Measurements from ENCODE around the gene STON2.

The STON2 gene

DNA sequence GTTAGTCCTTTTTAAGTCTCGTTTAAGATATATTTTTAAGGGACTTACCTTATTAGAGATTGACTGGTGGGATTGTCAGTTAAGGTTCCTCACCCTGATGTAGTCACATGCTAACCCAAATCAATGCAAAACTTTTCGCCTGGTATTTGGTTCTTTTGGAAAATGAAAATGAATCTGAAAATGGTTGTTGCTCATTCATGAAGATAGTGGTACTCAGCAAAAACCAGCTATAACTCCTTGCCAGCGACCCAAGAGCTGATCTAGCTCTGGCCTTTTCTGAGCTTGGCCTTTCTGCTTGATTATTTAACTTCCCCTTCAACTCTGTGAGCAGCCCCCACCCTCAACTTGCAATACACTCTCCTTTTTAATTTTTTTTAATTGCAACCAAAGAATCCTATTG is 94.4 kb downstream of the STON2 start:
- H3K4me3 ChIP-seq (ENCODE audit: low read length) = no peak overlapping the region
- TF ChIP-seq, protein P1, sequence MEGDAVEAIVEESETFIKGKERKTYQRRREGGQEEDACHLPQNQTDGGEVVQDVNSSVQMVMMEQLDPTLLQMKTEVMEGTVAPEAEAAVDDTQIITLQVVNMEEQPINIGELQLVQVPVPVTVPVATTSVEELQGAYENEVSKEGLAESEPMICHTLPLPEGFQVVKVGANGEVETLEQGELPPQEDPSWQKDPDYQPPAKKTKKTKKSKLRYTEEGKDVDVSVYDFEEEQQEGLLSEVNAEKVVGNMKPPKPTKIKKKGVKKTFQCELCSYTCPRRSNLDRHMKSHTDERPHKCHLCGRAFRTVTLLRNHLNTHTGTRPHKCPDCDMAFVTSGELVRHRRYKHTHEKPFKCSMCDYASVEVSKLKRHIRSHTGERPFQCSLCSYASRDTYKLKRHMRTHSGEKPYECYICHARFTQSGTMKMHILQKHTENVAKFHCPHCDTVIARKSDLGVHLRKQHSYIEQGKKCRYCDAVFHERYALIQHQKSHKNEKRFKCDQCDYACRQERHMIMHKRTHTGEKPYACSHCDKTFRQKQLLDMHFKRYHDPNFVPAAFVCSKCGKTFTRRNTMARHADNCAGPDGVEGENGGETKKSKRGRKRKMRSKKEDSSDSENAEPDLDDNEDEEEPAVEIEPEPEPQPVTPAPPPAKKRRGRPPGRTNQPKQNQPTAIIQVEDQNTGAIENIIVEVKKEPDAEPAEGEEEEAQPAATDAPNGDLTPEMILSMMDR (conservative IDR thresholded peaks at IDR 0.05; ENCODE audit: low read length) = no peak
- DNase-seq (ENCODE audit: low read depth) = no peak

DNA sequence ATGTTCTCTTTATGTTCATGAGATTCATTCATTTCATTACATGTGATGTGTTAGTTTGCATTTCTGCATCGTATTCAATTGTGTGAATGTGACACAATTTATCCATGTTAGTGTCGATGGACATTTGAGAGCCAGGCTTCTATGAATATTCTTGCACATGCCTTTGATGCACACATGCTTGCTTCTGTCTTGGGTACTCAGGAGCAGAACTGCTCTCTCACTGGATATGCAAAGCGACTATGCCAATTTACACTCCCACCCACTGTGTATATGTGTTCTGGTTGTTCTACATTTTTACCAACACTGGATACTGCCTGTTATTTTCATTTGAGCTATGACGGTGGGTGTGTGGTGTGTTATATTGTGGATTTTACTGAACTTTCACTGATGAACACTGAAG is 95.1 kb downstream of the STON2 start:
- TF ChIP-seq, protein P1 (conservative IDR thresholded peaks at IDR 0.05; ENCODE audit: low read length) = no peak
- no peak for DNase-seq (ENCODE audit: low read depth)
- H3K4me3 ChIP-seq (ENCODE audit: low read length) = no peak overlapping the region

DNA sequence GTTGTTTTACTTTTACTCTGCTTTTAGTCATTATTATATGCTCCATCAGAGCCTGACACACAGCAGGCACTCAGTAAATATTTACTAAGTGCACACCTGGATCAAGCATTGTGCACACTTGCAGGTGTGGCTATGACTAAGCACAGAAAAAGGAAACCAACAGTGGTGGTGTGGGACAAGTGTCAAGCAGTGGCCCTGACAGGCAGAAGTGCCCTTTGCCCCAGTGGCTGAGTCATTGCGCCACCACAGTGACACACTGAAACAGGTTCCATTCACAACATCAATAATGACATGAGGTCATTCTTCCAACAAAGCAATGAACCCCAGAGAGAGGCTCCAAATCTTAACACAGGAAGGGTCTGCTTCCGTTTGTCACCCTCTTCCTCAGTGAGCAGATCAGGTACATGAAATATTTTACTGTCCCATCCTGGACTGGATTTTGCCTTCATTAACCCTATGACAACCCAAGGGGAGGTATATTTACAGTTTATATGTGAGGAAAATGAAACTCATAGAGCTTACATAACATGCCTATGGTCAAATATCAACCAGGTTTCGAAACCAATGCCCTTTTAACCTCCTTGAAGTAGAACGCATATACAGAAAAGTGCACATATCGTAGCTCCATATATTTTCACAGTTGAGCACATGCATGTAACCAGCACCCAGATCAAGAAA is 96.7 kb downstream of the STON2 start:
- TF ChIP-seq, protein P1 (conservative IDR thresholded peaks at IDR 0.05; ENCODE audit: low read length) = no peak
- DNase-seq (ENCODE audit: low read depth) = no peak
- H3K4me3 ChIP-seq (ENCODE audit: low read length) = no peak overlapping the region

DNA sequence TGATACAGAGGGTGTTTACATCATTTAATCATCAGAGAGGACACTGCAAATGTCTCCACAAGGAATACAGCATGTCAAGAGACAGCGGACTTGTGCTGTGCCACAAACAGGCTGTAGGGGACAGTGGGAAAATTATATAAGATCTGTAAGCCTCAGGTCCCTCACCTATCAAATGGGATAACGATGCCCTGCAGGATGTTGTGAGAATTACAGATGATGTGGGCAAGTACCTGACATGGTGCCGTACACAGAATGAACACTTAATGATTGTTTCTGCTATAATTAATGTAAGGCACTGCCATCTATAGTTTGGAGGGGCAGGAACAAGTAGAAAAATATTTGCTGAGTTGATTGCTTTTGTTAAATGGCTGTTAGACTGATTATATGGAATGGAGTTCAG is 97.5 kb downstream of the STON2 start:
- TF ChIP-seq, protein P1 (conservative IDR thresholded peaks at IDR 0.05; ENCODE audit: low read length) = no peak
- DNase-seq (ENCODE audit: low read depth) = no peak
- no peak overlapping the region for H3K4me3 ChIP-seq (ENCODE audit: low read length)

DNA sequence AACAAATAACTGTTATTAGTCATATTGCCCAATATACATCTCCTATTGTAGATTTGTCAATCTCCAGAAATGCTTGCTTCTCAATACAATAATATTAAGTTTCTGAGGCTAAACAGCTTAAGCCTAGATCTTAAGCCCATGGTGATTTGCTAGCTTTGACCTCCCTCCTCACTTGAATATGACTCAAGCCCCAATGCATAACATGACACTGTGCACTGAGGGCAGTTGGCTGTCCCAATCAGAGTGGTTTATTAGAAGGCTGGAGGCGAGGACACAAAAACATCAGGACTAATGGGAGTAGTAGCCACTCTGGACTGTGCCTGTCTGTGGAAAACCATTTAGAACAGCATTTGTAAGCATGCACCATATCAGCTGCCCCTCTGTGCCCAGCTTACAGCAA is 98.3 kb downstream of the STON2 start:
- DNase-seq (ENCODE audit: low read depth) = no peak
- TF ChIP-seq, protein P1 (conservative IDR thresholded peaks at IDR 0.05; ENCODE audit: low read length) = no peak

DNA sequence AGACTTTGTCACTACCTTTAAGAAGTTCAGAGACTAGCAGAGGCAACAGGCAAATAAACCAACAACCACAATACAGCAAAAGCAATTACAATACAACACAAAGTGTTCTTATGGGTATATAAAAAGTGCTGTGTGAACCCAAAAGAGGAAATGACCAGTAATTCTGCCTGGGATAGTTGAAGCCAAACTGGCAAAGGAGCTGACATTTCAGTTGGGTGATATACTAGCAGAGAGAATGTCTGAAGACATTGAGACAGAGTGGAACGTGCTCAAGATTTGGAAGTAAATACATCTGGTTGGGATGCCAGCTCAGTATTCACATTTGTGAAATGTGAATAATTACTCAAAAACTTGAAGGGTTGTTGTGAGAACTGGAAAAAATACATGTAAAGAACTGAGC is 98.8 kb downstream of the STON2 start:
- TF ChIP-seq, protein P1 (conservative IDR thresholded peaks at IDR 0.05; ENCODE audit: low read length) = no peak
- DNase-seq (ENCODE audit: low read depth) = no peak
- no peak overlapping the region for H3K4me3 ChIP-seq (ENCODE audit: low read length)

More for the DNA sequence above, 98.3 kb downstream of the STON2 start:
- H3K4me3 ChIP-seq (ENCODE audit: low read length) = no peak overlapping the region

DNA sequence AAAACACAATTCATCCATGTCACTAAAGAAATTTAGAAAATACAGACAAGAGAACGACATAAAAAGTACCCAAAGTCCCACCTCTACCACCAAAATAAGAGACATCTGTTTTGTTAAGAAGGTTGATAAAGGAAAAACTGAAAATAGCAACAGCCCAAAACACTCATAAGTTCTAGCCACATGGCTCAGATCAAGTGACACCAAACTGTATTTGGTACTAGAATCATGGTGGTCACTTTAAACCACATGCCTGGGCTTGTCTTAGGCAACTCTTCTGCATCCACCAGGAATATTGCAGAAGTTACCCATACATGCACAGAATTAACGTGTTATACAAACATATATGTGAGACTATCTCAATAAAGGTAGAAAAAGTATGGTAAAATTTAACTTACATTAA is 101.2 kb downstream of the STON2 start:
- TF ChIP-seq, protein P1 (conservative IDR thresholded peaks at IDR 0.05; ENCODE audit: low read length) = no peak
- DNase-seq (ENCODE audit: low read depth) = no peak
- no peak overlapping the region for H3K4me3 ChIP-seq (ENCODE audit: low read length)
